Measurements from ENCODE around the gene PCDHGC5.

Gene PCDHGC5

GRCh38 chr5:141529873-141530272 is 41.0 kb downstream of the PCDHGC5 start:
- no peak for DNase-seq (ENCODE audit: low read depth)

- no peak for DNase-seq (ENCODE audit: low read depth)
These were observed 43.8 kb downstream of the PCDHGC5 start for GRCh38 chr5:141532726-141533125.

- DNase-seq (ENCODE audit: low read depth), result no peak
These were observed 45.0 kb downstream of the PCDHGC5 start for GRCh38 chr5:141533897-141534296.

GRCh38 chr5:141534492-141535213 is 45.8 kb downstream of the PCDHGC5 start:
- no peak for DNase-seq (ENCODE audit: low read depth)

Data from fibroblast of gingiva (primary cell).